K562 treated with DMSO at 1 percent for 24 hours (cell line): ENCODE data around the gene COPS7B. TPM values are rescaled to one million over a fixed set of nuclear protein-coding genes. Genes with fewer than 3 reads are reported as not detected.

ENCODE experiments used
- total RNA-seq: library from RNA; unstranded; fragments of 300-600 nt; gene quantifications from 2 replicates; pipeline ENCODE4 v1.2.3, GENCODE V29; 2022; ENCODE audit warnings: low read depth; ENCODE audit not compliant: insufficient read depth

COPS7B gene
- 24.8 and 25.8 TPM in 2 replicates for total RNA-seq

GRCh38 chr2:231786177-231786916 lies at the start of gene COPS7B:
Gene COPS7B (plus strand): TSS chr2:231786445. CDS start chr2:231788571, 2,126 bp downstream.

DNA sequence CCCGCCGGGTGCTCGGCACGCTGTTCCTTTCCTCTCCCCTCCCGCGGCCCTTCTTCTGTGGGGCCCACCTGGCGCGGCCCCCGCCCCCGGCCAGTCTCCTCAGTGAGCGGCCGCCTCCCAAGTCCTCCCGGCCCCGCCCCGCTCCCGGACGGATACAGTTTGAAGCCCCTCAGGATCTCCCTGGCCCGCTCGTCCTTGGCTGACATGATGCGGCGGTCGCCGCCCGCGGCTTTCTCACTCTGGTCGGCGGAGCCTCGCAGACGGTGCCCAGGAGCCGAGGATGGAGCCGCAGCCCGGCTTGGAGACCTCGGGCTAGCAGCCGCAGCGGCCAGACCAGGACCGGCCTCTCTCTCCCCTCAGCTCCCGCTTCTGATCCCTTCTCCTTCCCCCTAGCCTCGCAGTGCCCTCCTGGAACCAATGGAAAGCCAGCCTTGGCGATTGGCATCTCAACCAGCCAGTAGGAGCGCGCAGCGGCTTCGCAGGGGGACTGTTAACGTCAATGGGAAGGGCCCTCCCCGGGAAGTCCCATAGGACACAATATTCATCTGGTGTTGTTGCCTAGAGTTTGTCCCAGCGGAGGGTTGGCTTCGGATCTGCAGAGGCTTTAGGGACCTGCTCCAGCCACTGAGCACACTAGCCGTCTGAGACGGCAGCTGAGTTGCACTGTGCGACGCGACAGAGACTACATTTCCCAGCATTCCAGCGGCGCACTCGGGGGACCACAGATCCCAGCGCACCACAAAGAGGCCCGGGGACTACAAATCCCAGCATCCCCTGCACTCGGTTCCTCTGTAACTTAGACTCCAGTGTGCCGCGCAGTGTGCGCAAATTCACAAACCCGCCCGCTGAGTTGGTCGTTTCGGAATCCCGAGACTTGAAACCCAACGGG lies 5.1 kb upstream of the COPS7B start, which contains the start of gene PDE6D:
Gene PDE6D, minus strand, starts transcription at position 374 of the 889 bp plus-strand sequence. Its CDS starts 168 bp downstream, at position 206.

Other genes starting within 250 kb of the COPS7B start
- not detected in 2 replicates for gene TEX44, start 193.6 kb upstream of the COPS7B start, total RNA-seq
- 380 and 418 TPM in 2 replicates for gene PTMA, start 77.9 kb upstream of the COPS7B start, total RNA-seq
- gene PDE6D, start 5.2 kb upstream of the COPS7B start, total RNA-seq: 10.5 and 17.7 TPM in 2 replicates
- gene NPPC, start 140.0 kb downstream of the COPS7B start, total RNA-seq: not detected in 2 replicates
- 6.9 and 12.5 TPM in 2 replicates for gene DIS3L2, start 175.3 kb downstream of the COPS7B start, total RNA-seq